Measurements from ENCODE around the gene SMARCC2.
A peak's percentile ranks its signal among the peaks of the same experiment; 100 is the strongest.

DNA sequence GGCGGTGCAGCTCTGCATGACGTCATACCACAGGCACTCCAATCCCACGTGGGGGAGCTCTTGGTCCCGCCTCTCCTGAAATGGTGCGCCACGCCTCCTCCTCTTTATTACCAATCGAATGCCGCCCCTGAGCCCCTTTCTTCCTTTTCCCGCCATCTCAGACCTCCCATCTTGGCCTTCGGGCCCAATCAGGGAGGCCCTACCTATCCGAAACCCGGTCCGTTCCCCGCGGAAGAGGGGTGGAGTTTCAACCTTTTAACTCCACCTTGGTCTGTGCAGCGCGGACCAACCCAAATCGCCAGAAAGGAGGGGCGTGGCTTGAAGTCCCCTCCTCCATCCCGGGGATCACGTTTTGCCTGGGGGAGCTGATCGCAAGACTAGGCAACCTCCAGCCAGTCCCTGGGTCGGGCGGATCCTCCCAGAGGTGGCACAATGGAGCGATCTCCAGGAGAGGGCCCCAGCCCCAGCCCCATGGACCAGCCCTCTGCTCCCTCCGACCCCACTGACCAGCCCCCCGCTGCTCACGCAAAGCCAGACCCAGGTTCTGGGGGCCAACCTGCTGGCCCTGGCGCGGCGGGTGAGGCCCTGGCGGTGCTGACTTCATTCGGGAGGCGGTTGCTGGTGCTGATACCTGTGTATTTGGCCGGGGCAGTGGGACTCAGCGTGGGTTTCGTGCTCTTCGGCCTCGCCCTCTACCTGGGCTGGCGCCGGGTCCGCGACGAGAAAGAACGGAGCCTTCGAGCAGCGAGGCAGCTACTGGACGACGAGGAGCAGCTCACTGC, 61.2 kb downstream of the SMARCC2 start, which contains the start of gene ESYT1:
- TF ChIP-seq RAD21 (CRISPR knock-in tag; IDR thresholded peaks at IDR 0.05) (0 out of 2 replicates have a peak, but pooled peaks have one; percentile 11), CBX5 (CRISPR knock-in tag; IDR thresholded peaks at IDR 0.05; ENCODE audit: borderline replicate concordance) (no peak), ZNF230 (CRISPR knock-in tag; IDR thresholded peaks at IDR 0.05) (peak; percentile 67; the same call in 1 of the 2 replicates), MIXL1 (CRISPR knock-in tag; IDR thresholded peaks at IDR 0.05) (no peak), TCF7L2 (IDR thresholded peaks at IDR 0.05; ENCODE audit: low read depth, low read length) (no peak), ZNF24 (IDR thresholded peaks at IDR 0.05) (no peak)
- TF ChIP-seq, protein P1, sequence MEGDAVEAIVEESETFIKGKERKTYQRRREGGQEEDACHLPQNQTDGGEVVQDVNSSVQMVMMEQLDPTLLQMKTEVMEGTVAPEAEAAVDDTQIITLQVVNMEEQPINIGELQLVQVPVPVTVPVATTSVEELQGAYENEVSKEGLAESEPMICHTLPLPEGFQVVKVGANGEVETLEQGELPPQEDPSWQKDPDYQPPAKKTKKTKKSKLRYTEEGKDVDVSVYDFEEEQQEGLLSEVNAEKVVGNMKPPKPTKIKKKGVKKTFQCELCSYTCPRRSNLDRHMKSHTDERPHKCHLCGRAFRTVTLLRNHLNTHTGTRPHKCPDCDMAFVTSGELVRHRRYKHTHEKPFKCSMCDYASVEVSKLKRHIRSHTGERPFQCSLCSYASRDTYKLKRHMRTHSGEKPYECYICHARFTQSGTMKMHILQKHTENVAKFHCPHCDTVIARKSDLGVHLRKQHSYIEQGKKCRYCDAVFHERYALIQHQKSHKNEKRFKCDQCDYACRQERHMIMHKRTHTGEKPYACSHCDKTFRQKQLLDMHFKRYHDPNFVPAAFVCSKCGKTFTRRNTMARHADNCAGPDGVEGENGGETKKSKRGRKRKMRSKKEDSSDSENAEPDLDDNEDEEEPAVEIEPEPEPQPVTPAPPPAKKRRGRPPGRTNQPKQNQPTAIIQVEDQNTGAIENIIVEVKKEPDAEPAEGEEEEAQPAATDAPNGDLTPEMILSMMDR (CRISPR knock-in tag; IDR thresholded peaks at IDR 0.05) = peak; percentile 42
